ENCODE results near the gene CRTC2.
A peak's percentile ranks its signal among the peaks of the same experiment; 100 is the strongest.
"Not testable (repeated sequence)": the region's sequence is repeated elsewhere in the genome, so short reads cannot be mapped to it uniquely, and the experiment has no call there.

CRTC2 gene

GRCh38 chr1:153929981-153930948 is 28.1 kb downstream of the CRTC2 start:
- peak in 4 of 51 donors; percentile 7 to 22 (median 14) for DNase-seq

GRCh38 chr1:153929426-153929825 is 29.0 kb downstream of the CRTC2 start:
- DNase-seq = no peak

- DNase-seq = peak in 41 of 51 donors; percentile 4 to 91 (median 58)
These were observed 29.5 kb downstream of the CRTC2 start for GRCh38 chr1:153928791-153929341.

- DNase-seq = peak in 1 of 51 donors; percentile 27
These were observed 30.2 kb downstream of the CRTC2 start for GRCh38 chr1:153928245-153928644.

- DNase-seq = no peak
These were observed 32.0 kb downstream of the CRTC2 start for GRCh38 chr1:153926405-153926804.

- DNase-seq = peak; percentile 86 to 100 (median 98)
These were observed 35.2 kb downstream of the CRTC2 start, which contains the start of gene GATAD2B for GRCh38 chr1:153922972-153923925. Gene GATAD2B (minus strand): TSS chr1:153922972. CDS start chr1:153828347, 94,625 bp downstream.

GRCh38 chr1:153922076-153922971 is 36.1 kb downstream of the CRTC2 start:
- peak in 20 of 51 donors; percentile 20 to 74 (median 58) for DNase-seq

GRCh38 chr1:153921803-153922075 is 36.7 kb downstream of the CRTC2 start:
- DNase-seq = peak in 2 of 51 donors; percentile 26 to 48

- DNase-seq = no peak
These were observed 37.2 kb downstream of the CRTC2 start for GRCh38 chr1:153921080-153921802.

- DNase-seq = peak in 1 of 51 donors; percentile 28
These were observed 38.2 kb downstream of the CRTC2 start for GRCh38 chr1:153919876-153920852.

GRCh38 chr1:153916297-153916696 is 42.1 kb downstream of the CRTC2 start:
- no peak for DNase-seq

GRCh38 chr1:153912349-153912748 is 46.1 kb downstream of the CRTC2 start:
- DNase-seq = no peak

- DNase-seq = not testable (repeated sequence)
These were observed 47.9 kb downstream of the CRTC2 start for GRCh38 chr1:153910560-153910959.

GRCh38 chr1:153908071-153908470 is 50.3 kb downstream of the CRTC2 start:
- no peak for DNase-seq

GRCh38 chr1:153907134-153907533 is 51.3 kb downstream of the CRTC2 start:
- no peak for DNase-seq

- no peak for DNase-seq
These were observed 52.0 kb downstream of the CRTC2 start for GRCh38 chr1:153906396-153906795.

- not testable (repeated sequence) for DNase-seq
These were observed 52.5 kb downstream of the CRTC2 start for GRCh38 chr1:153905908-153906307.

GRCh38 chr1:153903841-153904455 is 54.5 kb downstream of the CRTC2 start:
- no peak for DNase-seq

All from hypothalamus (tissue), 51 donors.